MM.1S (cell line): Measurements from ENCODE around the gene GJB6.

Experiments used
- CTCF ChIP-seq: fragments of 300-600 bp; sonication (generic); IDR thresholded peaks from 2 replicates; pipeline ENCODE4 v1.5.1; 2016; ENCODE audit warnings: antibody characterized with exemption, low read length, mixed read lengths
- EZH2 ChIP-seq: fragments of 300-600 bp; sonication (generic); optimal IDR thresholded peaks from 2 replicates; pipeline ENCODE3; 2017; ENCODE audit warnings: low read depth, mild to moderate bottlenecking, antibody characterized with exemption, low read length, mixed read lengths
- EZH2phosphoT487 ChIP-seq: fragments of 300-600 bp; sonication (generic); IDR thresholded peaks from 2 replicates; pipeline ENCODE4 v1.6.1; 2018; ENCODE audit warnings: antibody characterized with exemption, low read length

DNA sequence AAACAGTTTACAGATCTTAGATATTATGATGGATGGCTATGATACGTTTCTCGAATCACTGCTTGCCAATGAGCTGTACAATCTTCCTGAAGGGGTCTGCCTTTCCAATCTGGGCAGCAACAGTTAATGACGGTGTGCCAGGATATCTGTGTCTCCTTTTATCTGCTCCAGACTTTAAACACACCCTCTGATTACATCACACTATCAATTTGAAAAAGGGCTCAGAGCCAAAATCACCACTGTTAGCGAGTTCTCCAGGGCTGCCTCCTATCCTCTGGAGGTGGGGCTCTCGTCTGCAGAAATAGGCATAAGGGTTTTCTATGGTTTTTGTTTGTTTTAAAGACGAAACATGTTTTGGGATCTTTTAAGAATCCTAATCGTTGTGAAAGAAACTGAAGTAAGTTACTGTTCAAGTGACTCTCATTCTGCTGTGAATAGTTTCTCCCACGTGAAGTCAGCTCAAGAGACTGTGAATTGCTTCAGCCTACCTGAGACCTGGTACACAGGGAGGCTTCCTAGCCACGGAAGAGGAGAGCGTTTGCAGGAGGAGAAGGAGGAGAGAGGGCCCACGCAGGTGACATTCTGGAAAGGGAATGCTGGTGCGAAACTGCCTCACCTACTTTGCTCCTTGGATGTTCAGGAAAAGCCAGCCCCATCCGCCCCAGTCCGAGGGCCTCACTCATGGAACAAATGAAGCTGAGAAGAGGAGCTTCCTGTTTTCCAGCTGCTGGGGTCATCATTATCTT lies 56.0 kb downstream of the GJB6 start:
- TF ChIP-seq EZH2, result no peak
- no peak for TF ChIP-seq CTCF
- TF ChIP-seq EZH2phosphoT487, result no peak
